KBM-7 (cell line): ENCODE data around the gene ZNF319.

Source experiments
- DNase-seq: peaks from one replicate; pipeline ENCODE4 v3.0.0-alpha.2; 2015
- in situ Hi-C: fragments of 300-500 bp; cut with MboI; formaldehyde crosslinking; loops from 2 replicates; pipeline ENCODE4 v1.14.3; 2020; ENCODE audit warnings: low sequenced_read_pairs, low pct_unique_long_range_greater_than_20kb, mixed read lengths

The ZNF319 gene

GRCh38 chr16:57999971-58000705 lies at the start of gene ZNF319:
Gene ZNF319 (minus strand): TSS chr16:58000672. CDS start chr16:57998265, 2,407 bp downstream.
- no peak for DNase-seq
- in situ Hi-C loops: loop anchor here (25.0 kb wide), 1 partner anchor 238 kb away; no protein-coding TSS in a partner anchor

- in situ Hi-C loops: no loop called here
- DNase-seq: no peak
These were observed 49.0 kb upstream of the ZNF319 start for GRCh38 chr16:58049232-58050185.

DNA sequence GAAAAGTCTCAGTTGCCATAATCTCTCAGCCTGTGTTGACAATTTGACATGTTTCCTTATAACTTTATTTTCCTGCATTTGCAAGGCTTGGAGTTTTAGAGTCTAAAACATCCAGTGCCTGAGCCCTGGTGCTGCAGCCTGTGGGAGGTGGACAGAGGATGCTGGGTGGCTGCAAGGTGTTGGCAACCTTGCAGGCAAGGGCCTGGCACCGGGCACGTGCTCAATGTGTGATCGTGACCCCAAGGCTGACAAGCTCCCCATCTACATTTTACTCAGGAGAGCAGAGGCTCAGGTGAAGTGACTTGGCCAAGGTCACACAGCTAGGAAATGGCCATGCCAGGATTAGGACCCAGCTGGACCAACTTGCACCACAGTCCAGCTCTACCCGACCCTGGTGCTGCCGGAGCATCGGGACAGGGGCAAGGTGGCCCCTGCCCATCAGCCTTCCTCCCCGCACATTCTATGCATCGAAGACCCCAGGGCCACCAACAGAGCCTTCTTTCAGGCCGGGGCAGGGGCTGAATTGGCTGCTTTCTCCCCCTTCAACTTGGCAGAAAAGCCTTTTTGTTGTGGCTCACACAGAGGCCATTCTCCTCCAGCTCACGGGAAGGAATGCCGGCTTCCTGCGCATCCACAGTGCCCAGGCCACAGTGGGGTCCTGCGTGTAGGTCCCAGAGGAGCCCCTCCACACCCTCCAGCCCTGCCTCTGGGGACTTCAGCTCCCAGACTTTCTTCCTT lies 48.2 kb upstream of the ZNF319 start:
- no peak for DNase-seq
- in situ Hi-C loops: no loop called here

GRCh38 chr16:58047557-58048348 lies 47.3 kb upstream of the ZNF319 start:
- DNase-seq: no peak
- in situ Hi-C loops: no loop called here

DNA sequence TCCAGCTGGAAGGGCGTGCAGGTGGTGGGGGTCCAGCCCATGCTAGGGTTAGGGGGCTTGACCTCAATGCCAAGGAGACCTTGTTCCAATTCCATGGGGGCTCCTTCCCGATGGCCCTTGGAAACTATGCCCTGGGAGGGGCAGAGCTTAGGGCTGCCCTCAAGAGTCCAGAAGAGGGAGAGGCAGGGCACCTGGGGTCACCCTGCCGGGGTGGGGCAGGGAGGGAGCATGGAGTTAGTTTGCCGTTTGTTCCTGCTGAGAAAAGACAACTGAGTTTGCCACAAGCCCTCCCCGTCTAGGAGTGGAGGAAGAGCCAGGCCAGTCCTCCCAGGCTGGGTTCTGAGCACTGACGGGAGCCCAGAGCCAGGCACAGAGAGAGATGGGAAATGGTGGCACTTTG lies 46.5 kb upstream of the ZNF319 start:
- DNase-seq: no peak
- in situ Hi-C loops: no loop called here

GRCh38 chr16:58046054-58046881 lies 45.8 kb upstream of the ZNF319 start:
- peak; percentile 65 for DNase-seq
- in situ Hi-C loops: no loop called here

DNA sequence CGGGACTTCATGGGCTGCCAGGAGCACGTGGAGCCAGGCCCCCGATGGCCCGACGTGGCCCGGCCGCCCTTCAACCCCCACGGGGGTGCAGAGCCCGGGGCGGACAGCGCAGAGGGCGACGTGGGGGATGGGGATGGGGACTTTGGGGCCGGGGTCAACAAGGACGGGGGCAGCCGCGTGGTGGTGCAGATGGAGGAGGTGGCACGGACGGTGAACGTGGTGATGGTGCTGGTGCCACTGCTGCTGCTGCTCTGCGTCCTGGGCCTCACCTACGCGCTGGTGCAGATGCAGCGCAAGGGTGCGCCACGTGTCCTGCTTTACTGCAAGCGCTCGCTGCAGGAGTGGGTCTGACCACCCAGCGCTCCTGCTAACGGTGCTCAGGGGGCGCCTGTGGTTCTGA lies 44.6 kb upstream of the ZNF319 start:
- DNase-seq: no peak
- in situ Hi-C loops: no loop called here

GRCh38 chr16:58044266-58045019 lies 44.0 kb upstream of the ZNF319 start:
- in situ Hi-C loops: no loop called here
- no peak for DNase-seq

DNA sequence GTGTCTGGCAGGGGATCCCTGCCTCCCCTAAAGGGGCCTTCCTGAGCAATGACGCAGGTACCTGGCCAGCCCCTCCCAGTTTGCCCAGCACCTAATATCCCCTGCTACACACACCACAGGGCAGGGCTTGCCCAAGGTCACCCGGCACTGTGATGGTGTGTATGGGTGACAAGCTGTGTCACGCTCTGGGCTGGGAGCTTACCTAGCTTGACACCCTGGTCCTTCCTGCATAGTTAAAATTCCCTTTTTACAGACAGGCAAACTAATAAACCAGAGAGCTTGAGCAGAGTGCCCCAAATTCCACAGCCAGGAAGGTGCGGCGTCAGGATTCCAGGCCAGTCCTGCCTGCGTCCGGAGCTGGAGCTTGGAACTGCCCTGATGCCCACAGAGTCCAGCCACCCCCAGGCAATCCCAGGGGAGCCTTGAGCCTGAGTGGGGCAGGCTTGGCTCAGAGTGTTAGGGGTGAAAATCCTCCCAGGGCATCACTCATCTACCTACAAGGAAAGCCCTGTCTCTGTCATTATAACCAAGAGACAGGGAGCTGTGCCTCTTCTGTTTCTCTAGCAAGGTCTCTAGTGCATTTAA lies 43.2 kb upstream of the ZNF319 start:
- in situ Hi-C loops: no loop called here
- DNase-seq: no peak

- DNase-seq: no peak
- in situ Hi-C loops: no loop called here
These were observed 42.5 kb upstream of the ZNF319 start for GRCh38 chr16:58042886-58043515.

- in situ Hi-C loops: no loop called here
- DNase-seq: no peak
These were observed 41.8 kb upstream of the ZNF319 start for GRCh38 chr16:58042001-58042885.

DNA sequence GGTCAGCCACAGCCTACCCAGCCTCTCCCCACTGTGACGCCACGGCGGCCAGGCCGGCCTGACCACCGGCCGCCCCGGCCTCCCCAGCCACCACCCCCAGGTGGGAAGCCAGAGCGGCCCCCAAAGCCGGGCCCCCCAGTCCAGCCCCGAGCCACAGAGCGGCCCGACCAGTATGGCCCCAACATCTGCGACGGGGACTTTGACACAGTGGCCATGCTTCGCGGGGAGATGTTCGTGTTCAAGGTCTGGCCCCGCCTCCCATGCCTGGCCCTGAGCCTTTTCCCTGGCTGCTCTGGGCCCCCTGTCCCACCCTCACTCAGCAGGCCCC lies 41.1 kb upstream of the ZNF319 start:
- in situ Hi-C loops: no loop called here

GRCh38 chr16:58040945-58041627 lies 40.6 kb upstream of the ZNF319 start:
- in situ Hi-C loops: no loop called here

More for the DNA sequence above, 41.1 kb upstream of the ZNF319 start:
- DNase-seq: no peak

GRCh38 chr16:58040496-58040846 lies 40.0 kb upstream of the ZNF319 start:
- DNase-seq: no peak
- in situ Hi-C loops: no loop called here

More at GRCh38 chr16:58040945-58041627, 40.6 kb upstream of the ZNF319 start:
- no peak for DNase-seq

- in situ Hi-C loops: no loop called here
- no peak for DNase-seq
These were observed 39.5 kb upstream of the ZNF319 start for GRCh38 chr16:58039829-58040495.
